ENCODE measurements around the gene PPP6R3. TPM values are rescaled to one million over a fixed set of nuclear protein-coding genes. Genes with fewer than 3 reads are reported as not detected.

Gene PPP6R3
- total RNA-seq, 1 donor: 119 TPM

DNA sequence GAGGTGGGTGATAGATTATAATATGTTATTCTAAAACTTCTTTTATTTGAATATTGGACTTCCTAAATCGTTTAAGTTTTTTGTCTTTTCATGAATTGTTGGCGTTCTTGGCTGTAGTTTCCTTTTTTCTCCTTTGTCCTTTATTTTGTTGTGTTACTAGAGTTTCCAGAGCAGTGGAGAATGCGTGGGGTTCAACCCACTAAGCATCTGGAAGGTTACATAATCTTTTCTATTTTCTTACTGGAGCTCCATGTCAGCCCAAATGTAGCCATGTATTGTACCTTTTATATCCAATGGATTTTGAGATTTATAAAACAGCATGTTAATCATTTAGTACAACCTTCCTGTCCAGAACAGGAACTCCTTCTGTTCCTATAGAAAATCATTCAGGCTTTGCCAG is 63.2 kb downstream of the PPP6R3 start:
- TF ChIP-seq, protein P1, sequence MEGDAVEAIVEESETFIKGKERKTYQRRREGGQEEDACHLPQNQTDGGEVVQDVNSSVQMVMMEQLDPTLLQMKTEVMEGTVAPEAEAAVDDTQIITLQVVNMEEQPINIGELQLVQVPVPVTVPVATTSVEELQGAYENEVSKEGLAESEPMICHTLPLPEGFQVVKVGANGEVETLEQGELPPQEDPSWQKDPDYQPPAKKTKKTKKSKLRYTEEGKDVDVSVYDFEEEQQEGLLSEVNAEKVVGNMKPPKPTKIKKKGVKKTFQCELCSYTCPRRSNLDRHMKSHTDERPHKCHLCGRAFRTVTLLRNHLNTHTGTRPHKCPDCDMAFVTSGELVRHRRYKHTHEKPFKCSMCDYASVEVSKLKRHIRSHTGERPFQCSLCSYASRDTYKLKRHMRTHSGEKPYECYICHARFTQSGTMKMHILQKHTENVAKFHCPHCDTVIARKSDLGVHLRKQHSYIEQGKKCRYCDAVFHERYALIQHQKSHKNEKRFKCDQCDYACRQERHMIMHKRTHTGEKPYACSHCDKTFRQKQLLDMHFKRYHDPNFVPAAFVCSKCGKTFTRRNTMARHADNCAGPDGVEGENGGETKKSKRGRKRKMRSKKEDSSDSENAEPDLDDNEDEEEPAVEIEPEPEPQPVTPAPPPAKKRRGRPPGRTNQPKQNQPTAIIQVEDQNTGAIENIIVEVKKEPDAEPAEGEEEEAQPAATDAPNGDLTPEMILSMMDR (IDR thresholded peaks at IDR 0.05; ENCODE audit: insufficient read depth, low read length): no peak

DNA sequence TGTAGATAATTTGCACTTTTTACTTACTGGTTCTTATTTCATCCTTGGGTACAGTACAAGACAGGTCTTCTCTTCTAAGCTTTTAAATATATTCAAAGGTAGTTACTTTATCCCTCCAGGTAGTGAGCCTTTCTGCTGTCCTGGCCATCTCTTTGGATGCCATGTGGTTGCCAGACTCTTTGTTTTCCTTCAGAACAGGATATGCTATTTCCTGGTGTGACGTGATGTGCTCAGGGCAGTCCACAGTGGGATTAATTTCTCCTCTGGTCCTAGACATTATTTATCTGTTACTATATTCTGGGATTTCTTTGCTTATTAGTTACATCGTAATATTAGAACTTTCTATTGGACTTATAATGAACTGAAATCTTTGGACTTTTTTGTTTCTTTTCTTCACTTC is 63.7 kb downstream of the PPP6R3 start:
- DNase-seq (ENCODE audit: low read depth): no peak
- TF ChIP-seq, protein P1 (IDR thresholded peaks at IDR 0.05; ENCODE audit: insufficient read depth, low read length): no peak
- H3K4me3 ChIP-seq (ENCODE audit: low read depth, low read length): no peak overlapping the region

More for the DNA sequence above, 63.2 kb downstream of the PPP6R3 start:
- DNase-seq (ENCODE audit: low read depth): no peak
- H3K4me3 ChIP-seq (ENCODE audit: low read depth, low read length): no peak overlapping the region

DNA sequence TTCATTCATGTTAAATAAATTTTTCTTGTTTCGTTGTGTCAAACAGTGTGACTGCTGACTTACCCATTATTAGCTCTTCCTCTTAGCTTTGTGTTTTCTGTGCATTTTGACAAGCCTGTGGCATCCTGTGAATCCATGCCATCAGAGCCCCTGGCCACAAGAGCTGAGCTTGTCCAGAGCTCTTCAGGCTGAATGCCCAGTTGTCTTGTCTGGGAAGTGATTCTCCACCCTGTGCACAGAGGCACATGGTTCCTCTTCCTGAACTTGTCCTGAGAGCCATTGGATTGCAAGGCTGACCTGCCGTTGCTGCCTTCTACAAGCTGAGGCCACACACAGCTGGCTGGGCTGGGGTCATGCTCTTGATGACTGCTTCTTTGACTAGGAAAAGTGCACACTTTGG is 64.1 kb downstream of the PPP6R3 start:
- TF ChIP-seq, protein P1 (IDR thresholded peaks at IDR 0.05; ENCODE audit: insufficient read depth, low read length): no peak

DNA sequence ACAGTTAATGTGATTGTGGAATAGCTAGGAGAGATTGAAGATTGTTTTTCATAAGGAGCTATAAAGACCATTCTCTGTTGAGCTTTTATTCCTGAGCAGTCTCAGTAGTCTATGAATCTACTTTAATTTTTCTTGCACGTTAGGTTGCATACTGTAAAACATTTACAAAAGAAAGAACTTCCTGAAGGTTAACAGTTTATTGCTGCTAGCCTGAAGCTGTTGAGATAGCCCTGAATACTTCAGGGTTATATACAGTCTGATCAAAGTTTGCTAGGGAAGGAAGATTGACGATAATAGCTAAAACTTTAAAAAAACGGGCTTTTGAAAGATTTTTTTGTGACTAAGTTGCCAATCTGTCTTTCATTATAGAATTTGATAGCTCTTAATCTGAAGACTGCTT is 64.8 kb downstream of the PPP6R3 start:
- H3K4me3 ChIP-seq (ENCODE audit: low read depth, low read length): no peak overlapping the region
- no peak for DNase-seq (ENCODE audit: low read depth)
- TF ChIP-seq, protein P1 (IDR thresholded peaks at IDR 0.05; ENCODE audit: insufficient read depth, low read length): no peak

More for the DNA sequence above, 64.1 kb downstream of the PPP6R3 start:
- no peak for DNase-seq (ENCODE audit: low read depth)
- H3K4me3 ChIP-seq (ENCODE audit: low read depth, low read length): no peak overlapping the region

DNA sequence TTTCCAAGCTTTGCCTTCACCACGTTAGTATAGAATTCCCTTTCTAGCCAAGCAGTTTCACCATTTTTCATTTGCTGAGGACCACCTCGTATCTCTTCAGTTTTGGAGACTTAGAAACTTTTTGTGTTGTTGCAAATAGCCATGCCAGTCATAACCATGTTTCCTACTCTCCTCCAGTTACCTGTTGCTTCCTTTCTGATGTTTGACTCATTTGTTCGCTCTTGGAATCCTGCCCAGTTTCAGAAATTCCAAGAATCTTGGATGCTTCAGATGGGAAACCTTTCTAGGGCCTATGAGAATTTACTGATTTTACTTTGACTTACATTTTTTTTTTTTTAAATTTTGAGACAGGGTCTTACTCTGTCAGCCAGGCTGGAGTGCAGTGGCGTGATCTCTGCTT is 65.4 kb downstream of the PPP6R3 start:
- H3K4me3 ChIP-seq (ENCODE audit: low read depth, low read length): no peak overlapping the region
- DNase-seq (ENCODE audit: low read depth): peak; percentile 64
- TF ChIP-seq, protein P1 (IDR thresholded peaks at IDR 0.05; ENCODE audit: insufficient read depth, low read length): no peak

DNA sequence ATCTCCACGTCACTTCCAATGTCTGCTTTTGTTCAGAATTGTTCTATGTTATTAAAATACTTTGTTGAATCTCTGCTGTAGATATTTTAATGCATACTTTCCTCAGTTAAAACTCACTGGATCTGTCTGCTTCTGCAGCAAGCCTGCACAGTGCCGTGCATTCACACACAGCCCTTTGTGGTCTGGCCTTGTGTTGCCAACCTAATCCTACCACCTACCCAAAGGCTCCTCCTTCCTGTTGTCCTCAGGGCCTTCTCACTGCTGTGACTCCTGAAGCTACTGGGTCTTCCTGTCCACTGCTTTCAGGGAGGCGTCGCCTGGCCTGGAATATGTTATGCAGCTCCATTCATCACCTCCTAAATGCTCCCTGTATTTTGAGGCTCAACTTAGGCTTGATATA is 67.0 kb downstream of the PPP6R3 start:
- TF ChIP-seq, protein P1 (IDR thresholded peaks at IDR 0.05; ENCODE audit: insufficient read depth, low read length): no peak
- no peak overlapping the region for H3K4me3 ChIP-seq (ENCODE audit: low read depth, low read length)
- DNase-seq (ENCODE audit: low read depth): no peak

DNA sequence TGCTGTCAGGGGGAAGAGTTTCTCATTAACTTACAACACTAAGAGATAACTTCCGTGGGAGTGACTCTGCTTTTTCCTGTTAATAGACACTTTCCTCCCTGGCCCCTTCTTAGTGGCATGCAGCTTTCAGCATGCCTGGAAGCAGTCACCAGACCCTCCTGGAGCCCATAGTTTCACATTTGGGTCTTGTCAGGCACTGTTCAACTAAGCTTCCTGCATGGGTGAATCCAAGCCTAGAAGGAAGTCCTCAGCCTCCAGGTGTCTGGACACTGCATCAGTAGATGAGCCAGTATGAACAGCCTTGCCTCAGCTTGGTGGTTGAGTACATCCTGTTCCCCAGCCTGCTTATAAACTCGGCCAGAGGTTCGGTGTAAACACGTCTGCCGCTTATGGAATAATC is 68.1 kb downstream of the PPP6R3 start:
- no peak overlapping the region for H3K4me3 ChIP-seq (ENCODE audit: low read depth, low read length)
- TF ChIP-seq, protein P1 (IDR thresholded peaks at IDR 0.05; ENCODE audit: insufficient read depth, low read length): no peak
- no peak for DNase-seq (ENCODE audit: low read depth)

Measured in fibroblast of the aortic adventitia (primary cell).